Colonic mucosa (tissue), 4 donors: ENCODE results near the gene CASS4. TPM values are rescaled to one million over a fixed set of nuclear protein-coding genes. Genes with fewer than 3 reads are reported as not detected.

Source experiments
- DNase-seq: peaks from one replicate; pipeline ENCODE4 v3.0.0-alpha.2; 2020
- H3K27ac ChIP-seq: fragments of 200-600 bp; one replicate; pipeline ENCODE4 v1.8.0; 2021
- H3K27me3 ChIP-seq: fragments of 200-600 bp; one replicate; pipeline ENCODE4 v1.8.0; 2021
- H3K36me3 ChIP-seq: fragments of 200-600 bp; one replicate; pipeline ENCODE4 v1.8.0; 2021
- H3K4me1 ChIP-seq: fragments of 200-600 bp; one replicate; pipeline ENCODE4 v1.8.0; 2021; ENCODE audit warnings: mild to moderate bottlenecking
- H3K4me3 ChIP-seq: fragments of 200-600 bp; one replicate; pipeline ENCODE4 v1.8.0; 2021
- H3K9ac ChIP-seq, 2 donors: one replicate each; pipeline ENCODE4 v1.7.0; 2013; ENCODE audit warnings: control low read depth in 2 of 2, low read depth in 2 of 2, low read length in 2 of 2
- H3K9me3 ChIP-seq: fragments of 200-600 bp; one replicate; pipeline ENCODE4 v1.8.0; 2021
- intact Hi-C: fragments of 100-400 bp; cut with DNase I; formaldehyde crosslinking; loops from one replicate; pipeline ENCODE4 v1.14.1; 2022
- total RNA-seq, 2 donors: library from RNA; stranded (reverse); fragmentation: NEBNext Ultra II Directional in 1 of 2; extraction: Animal tissue kit (Norgen Biotek cat#: 25700) in 1 of 2; gene quantifications; one replicate each; pipeline ENCODE4 v1.2.1, GENCODE V29; 2021
- TF ChIP-seq, protein P1 (sequence below): fragments of 200-600 bp; IDR thresholded peaks from one replicate; pipeline ENCODE4 v1.8.0; 2022; ENCODE audit warnings: antibody characterized with exemption, mild to moderate bottlenecking
- donor health status: healthy.
- donor health status: DM: no; HTN: no; CAD: no.
- donor health status: DM: no; HTN: no; CAD: no.

CASS4 gene
- total RNA-seq, 2 donors from 2014 or later, result 0.17 to 0.98 TPM

DNA sequence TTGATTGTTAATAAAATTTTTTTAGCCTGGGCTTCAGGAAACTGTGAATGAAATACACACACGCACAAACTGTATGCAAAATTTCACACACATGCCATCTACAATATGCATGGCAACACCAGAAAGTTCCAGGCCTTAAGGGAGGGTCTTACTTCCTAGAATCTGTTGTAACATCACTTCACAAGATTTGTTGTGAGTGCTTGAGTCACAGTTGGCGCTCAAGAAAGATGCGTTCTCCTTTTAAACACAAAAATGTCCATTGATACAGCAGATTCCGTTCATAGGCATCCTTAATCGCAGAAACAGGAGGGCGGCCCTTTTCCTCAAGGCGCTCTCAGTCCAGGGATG lies 55.9 kb downstream of the CASS4 start:
- TF ChIP-seq, protein P1, sequence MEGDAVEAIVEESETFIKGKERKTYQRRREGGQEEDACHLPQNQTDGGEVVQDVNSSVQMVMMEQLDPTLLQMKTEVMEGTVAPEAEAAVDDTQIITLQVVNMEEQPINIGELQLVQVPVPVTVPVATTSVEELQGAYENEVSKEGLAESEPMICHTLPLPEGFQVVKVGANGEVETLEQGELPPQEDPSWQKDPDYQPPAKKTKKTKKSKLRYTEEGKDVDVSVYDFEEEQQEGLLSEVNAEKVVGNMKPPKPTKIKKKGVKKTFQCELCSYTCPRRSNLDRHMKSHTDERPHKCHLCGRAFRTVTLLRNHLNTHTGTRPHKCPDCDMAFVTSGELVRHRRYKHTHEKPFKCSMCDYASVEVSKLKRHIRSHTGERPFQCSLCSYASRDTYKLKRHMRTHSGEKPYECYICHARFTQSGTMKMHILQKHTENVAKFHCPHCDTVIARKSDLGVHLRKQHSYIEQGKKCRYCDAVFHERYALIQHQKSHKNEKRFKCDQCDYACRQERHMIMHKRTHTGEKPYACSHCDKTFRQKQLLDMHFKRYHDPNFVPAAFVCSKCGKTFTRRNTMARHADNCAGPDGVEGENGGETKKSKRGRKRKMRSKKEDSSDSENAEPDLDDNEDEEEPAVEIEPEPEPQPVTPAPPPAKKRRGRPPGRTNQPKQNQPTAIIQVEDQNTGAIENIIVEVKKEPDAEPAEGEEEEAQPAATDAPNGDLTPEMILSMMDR, result no peak
- peak overlapping the region; percentile 46 for H3K27ac ChIP-seq
- peaks cover 4% of the 10 kb centered on the region for H3K36me3 ChIP-seq
- intact Hi-C loops, result loop anchor here (5.0 kb wide), 1 partner anchor 71 kb away; no protein-coding TSS in a partner anchor
- H3K4me3 ChIP-seq, result peak overlapping the region; percentile 64
- H3K9ac ChIP-seq, result peak overlapping the region in 1 of 2 donors; percentile 81
- DNase-seq, result no peak
- peaks cover 5% of the 10 kb centered on the region for H3K4me1 ChIP-seq
- no peaks in the 10 kb centered on the region for H3K27me3 ChIP-seq
- H3K9me3 ChIP-seq, result no peaks in the 10 kb centered on the region

DNA sequence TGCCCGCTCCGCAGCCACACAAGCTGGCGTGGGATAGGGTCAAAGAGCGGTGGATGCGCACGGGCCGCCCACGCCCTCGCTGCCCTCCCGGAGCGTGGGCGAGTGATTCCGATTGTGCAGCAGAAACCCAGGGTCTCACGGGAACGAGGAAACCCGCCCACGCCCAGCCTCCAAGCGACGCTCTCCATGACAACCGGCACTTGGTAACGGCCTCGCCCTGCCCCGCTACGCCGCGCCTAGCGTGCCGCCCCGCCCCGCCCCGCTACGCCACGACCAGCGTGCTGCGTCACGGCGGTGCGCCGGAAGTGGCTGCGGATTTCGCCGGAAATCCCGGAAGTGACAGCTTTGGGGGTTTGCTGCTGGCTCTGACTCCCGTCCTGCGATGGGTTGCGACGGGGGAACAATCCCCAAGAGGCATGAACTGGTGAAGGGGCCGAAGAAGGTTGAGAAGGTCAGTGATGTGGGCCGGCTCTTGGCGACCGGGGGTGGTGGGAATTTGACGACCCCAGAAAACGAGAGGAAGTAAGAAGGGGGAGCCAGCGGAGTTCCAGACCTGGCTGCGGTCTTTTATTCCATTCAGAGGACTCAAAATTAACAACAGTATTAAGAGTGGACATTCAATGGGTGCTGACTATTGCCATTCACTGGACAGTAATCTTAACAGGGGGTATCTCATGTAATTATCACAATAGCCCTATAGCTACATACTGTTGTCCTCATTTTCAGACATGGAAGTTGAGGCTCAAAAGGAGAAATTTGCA lies 56.4 kb downstream of the CASS4 start, which contains the start of gene RTF2:
Gene RTF2, plus strand, starts transcription at position 312 of the 761 bp plus-strand sequence. Its CDS starts 71 bp downstream, at position 383.
- H3K9me3 ChIP-seq, result no peaks in the 10 kb centered on the region
- peak within 1 kb of the TSS; percentile 64 for H3K4me3 ChIP-seq
- peaks cover 9% of the 10 kb centered on the region for H3K36me3 ChIP-seq
- H3K9ac ChIP-seq, result peak within 1 kb of the TSS; percentile 64 to 81
- H3K27me3 ChIP-seq, result no peaks in the 10 kb centered on the region
- TF ChIP-seq, protein P1, result no peak
- peaks cover 5% of the 10 kb centered on the region for H3K4me1 ChIP-seq
- intact Hi-C loops, result loop anchor here (5.0 kb wide), 1 partner anchor 71 kb away; no protein-coding TSS in a partner anchor
- peak; percentile 95 for DNase-seq
- H3K27ac ChIP-seq, result peak within 1 kb of the TSS; percentile 46

DNA sequence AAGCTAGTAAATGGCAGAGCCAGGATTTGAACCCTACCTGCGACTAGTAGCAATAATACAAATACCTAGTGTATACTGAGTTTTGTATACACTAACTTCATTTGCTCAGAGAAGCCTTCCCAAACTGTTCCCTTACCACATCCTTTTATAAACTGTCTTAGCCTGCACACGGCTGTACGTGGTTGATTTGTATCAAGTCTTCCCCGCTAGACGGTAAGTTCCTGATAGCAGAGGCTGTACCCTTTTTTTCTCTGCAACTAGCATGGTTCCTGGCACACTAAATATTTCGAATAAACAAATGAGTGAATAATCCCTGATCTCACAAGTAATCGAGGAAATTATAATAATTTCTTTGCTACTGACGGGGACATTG lies 57.0 kb downstream of the CASS4 start:
- Histone ChIP-seq H3K4me3 (peak overlapping the region; percentile 64), H3K36me3 (peaks cover 9% of the 10 kb centered on the region), H3K27me3 (no peaks in the 10 kb centered on the region), H3K9ac (peak overlapping the region; percentile 64 to 81), H3K27ac (peak overlapping the region; percentile 46), H3K9me3 (no peaks in the 10 kb centered on the region), H3K4me1 (peaks cover 5% of the 10 kb centered on the region)
- no peak for DNase-seq
- intact Hi-C loops, result loop anchor here (5.0 kb wide), 1 partner anchor 72 kb away; no protein-coding TSS in a partner anchor
- TF ChIP-seq, protein P1, result no peak

GRCh38 chr20:56483970-56484369 lies 71.9 kb downstream of the CASS4 start:
- Histone ChIP-seq H3K9me3 (no peaks in the 10 kb centered on the region), H3K27ac (no peak overlapping the region), H3K4me1 (no peaks in the 10 kb centered on the region), H3K27me3 (no peaks in the 10 kb centered on the region), H3K36me3 (peaks cover 7% of the 10 kb centered on the region), H3K4me3 (no peak overlapping the region), H3K9ac (no peak overlapping the region)
- TF ChIP-seq, protein P1, result no peak
- DNase-seq, result no peak
- intact Hi-C loops, result no loop called here

DNA sequence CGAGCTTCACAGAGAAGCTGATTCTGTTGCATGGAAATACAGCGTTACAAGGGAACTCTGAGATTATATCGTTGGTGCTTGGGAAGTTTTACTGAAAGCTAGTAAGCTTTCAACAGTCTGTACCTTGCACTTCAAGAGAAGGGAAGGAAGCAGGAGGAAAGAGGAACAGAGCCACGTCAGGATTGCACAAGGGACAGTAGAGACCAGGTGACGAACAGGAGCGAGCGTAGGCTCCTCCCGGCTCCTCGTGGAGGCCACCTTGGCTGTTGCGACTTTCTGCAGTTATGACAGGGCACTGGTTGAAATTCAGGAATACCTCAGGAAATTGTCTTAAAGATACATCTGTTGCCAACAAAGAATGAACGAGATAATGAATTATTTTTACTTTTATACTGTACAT lies 75.2 kb downstream of the CASS4 start:
- TF ChIP-seq, protein P1, result no peak
- Histone ChIP-seq H3K36me3 (peaks cover 3% of the 10 kb centered on the region), H3K27ac (no peak overlapping the region), H3K27me3 (no peaks in the 10 kb centered on the region), H3K4me3 (no peak overlapping the region), H3K9me3 (no peaks in the 10 kb centered on the region), H3K4me1 (no peaks in the 10 kb centered on the region), H3K9ac (no peak overlapping the region)
- intact Hi-C loops, result no loop called here
- DNase-seq, result no peak
